HepG2 (cell line): ENCODE results near the gene RHOBTB3. TPM values are rescaled to one million over a fixed set of nuclear protein-coding genes. Genes with fewer than 3 reads are reported as not detected.

Experiments
- CEBPG ChIP-seq: IDR thresholded peaks from 2 replicates; pipeline ENCODE4 v1.6.1; 2016
- DNMT1 ChIP-seq: sonication (generic); formaldehyde crosslinking; IDR thresholded peaks from 2 replicates; pipeline ENCODE4 v1.5.1; 2020; ENCODE audit warnings: mild to moderate bottlenecking, missing genetic modification reagents
- GTF2F1 ChIP-seq: fragments of 150-350 bp; IDR thresholded peaks from 2 replicates; pipeline ENCODE4 v1.6.1; 2014; ENCODE audit warnings: low read length
- HCFC1 ChIP-seq: fragments of 150-350 bp; IDR thresholded peaks from 2 replicates; pipeline ENCODE4 v1.6.1; 2014; ENCODE audit warnings: low read depth, low read length
- MATR3 ChIP-seq: sonication (generic); formaldehyde crosslinking; IDR thresholded peaks from 2 replicates; pipeline ENCODE4 v1.4.0; 2020; ENCODE audit warnings: missing genetic modification reagents
- NBN ChIP-seq: fragments of 450-650 bp; conservative IDR thresholded peaks from 2 replicates; pipeline ENCODE4 v1.6.1; 2017
- NFE2 ChIP-seq: sonication (generic); formaldehyde crosslinking; IDR thresholded peaks from 2 replicates; pipeline ENCODE4 v1.4.0; 2020; ENCODE audit warnings: missing genetic modification reagents
- ONECUT2 ChIP-seq: sonication (generic); formaldehyde crosslinking; IDR thresholded peaks from 2 replicates; pipeline ENCODE4 v1.4.0; 2020; ENCODE audit warnings: missing genetic modification reagents
- PITX1 ChIP-seq: sonication (generic); formaldehyde crosslinking; IDR thresholded peaks from 2 replicates; pipeline ENCODE4 v1.5.1; 2020; ENCODE audit warnings: mild to moderate bottlenecking, missing genetic modification reagents
- RARA ChIP-seq: IDR thresholded peaks from 2 replicates; pipeline ENCODE4 v1.6.1; 2016; ENCODE audit warnings: missing genetic modification reagents, missing compliant biosample characterization
- RBM39 ChIP-seq: fragments of 200-400 bp; formaldehyde crosslinking; IDR thresholded peaks from one replicate; pipeline ENCODE4 v1.6.1; 2018; ENCODE audit warnings: antibody characterized with exemption, mild to moderate bottlenecking, low read depth, low read length; ENCODE audit not compliant: poor library complexity, severe bottlenecking
- RNF2 ChIP-seq: fragments of 450-650 bp; conservative IDR thresholded peaks from 2 replicates; pipeline ENCODE4 v1.6.1; 2016; ENCODE audit warnings: low read depth
- SNAPC4 ChIP-seq: sonication (generic); formaldehyde crosslinking; IDR thresholded peaks from 2 replicates; pipeline ENCODE4 v1.4.0; 2020; ENCODE audit warnings: mild to moderate bottlenecking, missing genetic modification reagents
- TEF ChIP-seq: sonication (generic); formaldehyde crosslinking; IDR thresholded peaks from 2 replicates; pipeline ENCODE4 v1.5.0; 2020; ENCODE audit warnings: missing genetic modification reagents
- ZNF10 ChIP-seq: sonication (generic); formaldehyde crosslinking; IDR thresholded peaks from 2 replicates; pipeline ENCODE4 v1.4.0; 2020; ENCODE audit warnings: mild to moderate bottlenecking, low read depth, missing genetic modification reagents, borderline replicate concordance
- ZNF564 ChIP-seq: sonication (generic); formaldehyde crosslinking; IDR thresholded peaks from 2 replicates; pipeline ENCODE4 v1.8.1; 2023; ENCODE audit warnings: mild to moderate bottlenecking, missing genetic modification reagents
- ZNF572 ChIP-seq: sonication (generic); formaldehyde crosslinking; IDR thresholded peaks from 2 replicates; pipeline ENCODE4 v1.5.1; 2020; ENCODE audit warnings: mild to moderate bottlenecking, missing genetic modification reagents
- ZNF746 ChIP-seq: sonication (generic); formaldehyde crosslinking; IDR thresholded peaks from 2 replicates; pipeline ENCODE4 v1.8.0; 2022; ENCODE audit warnings: mild to moderate bottlenecking, missing genetic modification reagents
- ZSCAN21 ChIP-seq: sonication (generic); formaldehyde crosslinking; IDR thresholded peaks from 2 replicates; pipeline ENCODE4 v1.8.0; 2022; ENCODE audit warnings: mild to moderate bottlenecking, missing genetic modification reagents, moderate library complexity, borderline replicate concordance
- polyA plus RNA-seq, 8 experiments: library from polyadenylated mRNA; depleted of rRNA in 3 of 8; stranded (reverse) in 7 of 8; unstranded in 1 of 8; fragments of >200 nt; fragmentation: Illumina TruSeq in 4 of 8; extraction: Trizol in 4 of 8; gene quantifications; 2 replicates each; pipeline versions ENCODE4 v1.2.1 to v1.2.3, GENCODE V29; 2011 to 2016; ENCODE audit warnings: low read depth in 4 of 8, missing spikeins in 1 of 8, mixed read lengths in 1 of 8; ENCODE audit not compliant: insufficient read depth in 1 of 8
- total RNA-seq, 5 experiments: library from RNA; depleted of rRNA; stranded (reverse); fragments of >200 nt; fragmentation: Illumina TruSeq; extraction: Trizol; gene quantifications; 2 replicates each; pipeline ENCODE4 v1.2.3, GENCODE V29; 2016; ENCODE audit warnings: low read depth in 1 of 5
- TF ChIP-seq, protein P1 (sequence below): sonication (generic); formaldehyde crosslinking; IDR thresholded peaks from 2 replicates; pipeline ENCODE4 v1.5.0; 2020; ENCODE audit warnings: missing genetic modification reagents, mild to moderate bottlenecking, borderline replicate concordance
- TF ChIP-seq, protein P2 (sequence below): sonication (generic); formaldehyde crosslinking; IDR thresholded peaks from 2 replicates; pipeline ENCODE4 v1.4.0; 2020; ENCODE audit warnings: mild to moderate bottlenecking, missing genetic modification reagents, borderline replicate concordance
- TF ChIP-seq, protein P3 (sequence below): IDR thresholded peaks from 2 replicates; pipeline ENCODE4 v1.6.1; 2012; ENCODE audit warnings: low read length, improper control_type of control experiment

Gene RHOBTB3
- total and polyA plus RNA-seq, 2 of the 13 experiments (the other 11 are each of a cell fraction or from before 2014, with no cell fraction given) = 31.6 to 35.4 TPM

GRCh38 chr5:95759005-95759404, 27.9 kb downstream of the RHOBTB3 start (continued):
- TF ChIP-seq RBM39 (no peak), ZNF564 (CRISPR knock-in tag) (no peak), RNF2 (no peak), NBN (no peak), ZSCAN21 (CRISPR knock-in tag) (no peak), RARA (peak; percentile 99), TEF (no peak), ZNF746 (CRISPR knock-in tag) (no peak), DNMT1 (CRISPR knock-in tag) (no peak), PITX1 (CRISPR knock-in tag) (peak; percentile 43; the same call in 1 of the 2 replicates), HCFC1 (no peak), MATR3 (CRISPR knock-in tag) (no peak), SNAPC4 (CRISPR knock-in tag) (no peak), NFE2 (CRISPR knock-in tag) (no peak), ONECUT2 (CRISPR knock-in tag) (no peak), CEBPG (CRISPR knock-in tag) (no peak), ZNF572 (CRISPR knock-in tag) (no peak), GTF2F1 (no peak), ZNF10 (CRISPR knock-in tag) (no peak)
- TF ChIP-seq, protein P1, sequence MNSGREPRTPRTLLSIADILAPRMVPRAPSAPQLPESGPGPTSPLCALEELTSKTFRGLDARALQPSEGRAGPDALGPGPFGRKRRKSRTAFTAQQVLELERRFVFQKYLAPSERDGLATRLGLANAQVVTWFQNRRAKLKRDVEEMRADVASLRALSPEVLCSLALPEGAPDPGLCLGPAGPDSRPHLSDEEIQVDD (CRISPR knock-in tag) = no peak
- TF ChIP-seq, protein P2, sequence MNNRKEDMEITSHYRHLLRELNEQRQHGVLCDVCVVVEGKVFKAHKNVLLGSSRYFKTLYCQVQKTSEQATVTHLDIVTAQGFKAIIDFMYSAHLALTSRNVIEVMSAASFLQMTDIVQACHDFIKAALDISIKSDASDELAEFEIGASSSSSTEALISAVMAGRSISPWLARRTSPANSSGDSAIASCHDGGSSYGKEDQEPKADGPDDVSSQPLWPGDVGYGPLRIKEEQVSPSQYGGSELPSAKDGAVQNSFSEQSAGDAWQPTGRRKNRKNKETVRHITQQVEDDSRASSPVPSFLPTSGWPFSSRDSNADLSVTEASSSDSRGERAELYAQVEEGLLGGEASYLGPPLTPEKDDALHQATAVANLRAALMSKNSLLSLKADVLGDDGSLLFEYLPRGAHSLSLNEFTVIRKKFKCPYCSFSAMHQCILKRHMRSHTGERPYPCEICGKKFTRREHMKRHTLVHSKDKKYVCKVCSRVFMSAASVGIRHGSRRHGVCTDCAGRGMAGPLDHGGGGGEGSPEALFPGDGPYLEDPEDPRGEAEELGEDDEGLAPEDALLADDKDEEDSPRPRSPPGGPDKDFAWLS (CRISPR knock-in tag) = no peak
- TF ChIP-seq, protein P3, sequence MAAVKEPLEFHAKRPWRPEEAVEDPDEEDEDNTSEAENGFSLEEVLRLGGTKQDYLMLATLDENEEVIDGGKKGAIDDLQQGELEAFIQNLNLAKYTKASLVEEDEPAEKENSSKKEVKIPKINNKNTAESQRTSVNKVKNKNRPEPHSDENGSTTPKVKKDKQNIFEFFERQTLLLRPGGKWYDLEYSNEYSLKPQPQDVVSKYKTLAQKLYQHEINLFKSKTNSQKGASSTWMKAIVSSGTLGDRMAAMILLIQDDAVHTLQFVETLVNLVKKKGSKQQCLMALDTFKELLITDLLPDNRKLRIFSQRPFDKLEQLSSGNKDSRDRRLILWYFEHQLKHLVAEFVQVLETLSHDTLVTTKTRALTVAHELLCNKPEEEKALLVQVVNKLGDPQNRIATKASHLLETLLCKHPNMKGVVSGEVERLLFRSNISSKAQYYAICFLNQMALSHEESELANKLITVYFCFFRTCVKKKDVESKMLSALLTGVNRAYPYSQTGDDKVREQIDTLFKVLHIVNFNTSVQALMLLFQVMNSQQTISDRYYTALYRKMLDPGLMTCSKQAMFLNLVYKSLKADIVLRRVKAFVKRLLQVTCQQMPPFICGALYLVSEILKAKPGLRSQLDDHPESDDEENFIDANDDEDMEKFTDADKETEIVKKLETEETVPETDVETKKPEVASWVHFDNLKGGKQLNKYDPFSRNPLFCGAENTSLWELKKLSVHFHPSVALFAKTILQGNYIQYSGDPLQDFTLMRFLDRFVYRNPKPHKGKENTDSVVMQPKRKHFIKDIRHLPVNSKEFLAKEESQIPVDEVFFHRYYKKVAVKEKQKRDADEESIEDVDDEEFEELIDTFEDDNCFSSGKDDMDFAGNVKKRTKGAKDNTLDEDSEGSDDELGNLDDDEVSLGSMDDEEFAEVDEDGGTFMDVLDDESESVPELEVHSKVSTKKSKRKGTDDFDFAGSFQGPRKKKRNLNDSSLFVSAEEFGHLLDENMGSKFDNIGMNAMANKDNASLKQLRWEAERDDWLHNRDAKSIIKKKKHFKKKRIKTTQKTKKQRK = no peak
